GM18873 (cell line): ENCODE measurements around the gene BMI1.
A peak's percentile ranks its signal among the peaks of the same experiment; 100 is the strongest.
"Not testable (repeated sequence)": the region's sequence is repeated elsewhere in the genome, so short reads cannot be mapped to it uniquely, and the experiment has no call there.

Experiments
- ATAC-seq: cut with Tn5 transposase; IDR thresholded peaks from one replicate; pipeline ENCODE4 v1.9.1; 2021; ENCODE audit warnings: mild to moderate bottlenecking, moderate library complexity, moderate number of reproducible peaks; ENCODE audit not compliant: unreplicated experiment, low FRiP score

Gene BMI1

GRCh38 chr10:22338185-22338900, 17.4 kb downstream of the BMI1 start:
- no peak for ATAC-seq

GRCh38 chr10:22338931-22339330, 18.0 kb downstream of the BMI1 start:
- ATAC-seq = no peak

GRCh38 chr10:22339761-22340328, 18.9 kb downstream of the BMI1 start:
- ATAC-seq = no peak

DNA sequence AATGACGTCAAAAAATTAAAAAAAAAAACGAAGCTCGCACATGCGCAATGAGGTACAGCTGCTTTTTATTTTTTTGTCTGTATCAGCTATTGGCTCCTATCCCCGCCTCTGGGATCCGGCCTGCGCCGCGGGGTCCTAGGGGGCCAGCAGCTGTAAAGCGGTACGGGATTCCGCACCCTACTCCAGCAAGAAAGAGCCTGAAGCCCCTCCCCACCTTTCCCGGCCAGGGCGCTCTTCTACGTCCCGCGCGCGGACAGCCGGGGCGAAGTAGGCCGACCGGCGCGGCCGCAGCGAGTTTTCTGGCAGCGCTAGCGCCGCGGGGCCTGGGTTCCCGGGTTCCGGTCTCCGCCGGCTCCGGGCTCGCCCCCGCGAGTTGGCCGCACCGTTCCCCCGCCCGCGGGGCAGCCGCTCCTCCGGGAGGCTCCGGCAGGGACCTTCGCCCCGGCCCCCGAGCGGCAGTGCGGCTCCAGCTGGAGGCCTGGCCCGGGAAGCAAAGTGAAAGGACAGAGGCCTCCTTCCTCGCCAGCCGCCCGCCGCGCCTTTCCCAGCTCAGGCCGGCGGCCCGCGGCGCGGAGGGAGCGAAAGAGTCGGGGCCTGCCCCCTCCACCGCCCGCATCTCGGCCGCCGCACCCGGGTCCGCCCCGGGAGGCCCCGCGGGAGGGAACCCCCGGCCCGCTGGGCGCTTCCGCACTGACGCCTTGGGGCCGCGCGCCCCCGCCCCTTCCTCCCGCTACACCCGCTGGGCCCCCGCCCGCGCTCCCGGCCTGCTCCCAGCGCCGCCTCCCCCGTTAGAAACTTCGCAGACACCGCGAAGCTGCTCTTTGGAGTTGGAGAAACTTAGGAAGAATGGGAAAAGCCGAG, 19.7 kb downstream of the BMI1 start:
- ATAC-seq = peak; percentile 30

DNA sequence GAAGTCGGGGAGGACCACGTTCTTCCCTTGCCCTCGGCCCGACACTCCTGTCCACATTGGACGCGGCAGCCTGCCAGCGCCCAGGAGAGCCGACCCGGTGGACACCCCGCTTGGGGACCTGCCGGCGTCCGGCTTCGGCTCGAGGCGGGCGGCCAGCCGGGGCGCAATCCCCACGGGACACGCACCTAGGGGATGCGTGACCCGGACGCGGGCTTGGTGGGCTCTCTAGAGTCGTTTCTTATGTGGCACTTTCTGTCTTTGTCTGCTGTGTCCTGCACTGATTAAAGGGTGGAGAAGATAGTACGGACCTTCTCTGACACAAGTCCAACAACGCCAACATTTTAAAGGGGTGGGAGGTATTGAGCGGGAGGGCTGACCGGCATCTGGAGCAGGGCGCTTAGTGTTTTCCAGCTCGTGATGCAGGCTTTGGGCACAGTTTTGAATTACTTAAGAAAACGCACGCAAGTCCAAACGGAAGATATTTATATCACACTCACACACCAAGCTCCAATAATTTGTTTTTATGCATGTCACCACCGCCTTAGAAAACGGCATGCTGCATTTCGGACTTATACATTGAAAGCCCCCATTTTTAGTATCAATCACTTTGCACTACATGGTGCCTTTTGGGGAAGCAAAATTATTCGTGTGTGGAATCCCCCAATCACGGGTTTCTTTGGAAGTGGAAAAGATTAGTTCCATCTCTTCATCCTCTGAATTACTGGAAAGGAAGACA, 20.5 kb downstream of the BMI1 start:
- peak; percentile 13 for ATAC-seq

- no peak for ATAC-seq
Observed at GRCh38 chr10:22341926-22342196, 21.0 kb downstream of the BMI1 start.

GRCh38 chr10:22342421-22342820, 21.5 kb downstream of the BMI1 start:
- ATAC-seq = no peak

- ATAC-seq = no peak
Observed at GRCh38 chr10:22343731-22344130, 22.8 kb downstream of the BMI1 start.

DNA sequence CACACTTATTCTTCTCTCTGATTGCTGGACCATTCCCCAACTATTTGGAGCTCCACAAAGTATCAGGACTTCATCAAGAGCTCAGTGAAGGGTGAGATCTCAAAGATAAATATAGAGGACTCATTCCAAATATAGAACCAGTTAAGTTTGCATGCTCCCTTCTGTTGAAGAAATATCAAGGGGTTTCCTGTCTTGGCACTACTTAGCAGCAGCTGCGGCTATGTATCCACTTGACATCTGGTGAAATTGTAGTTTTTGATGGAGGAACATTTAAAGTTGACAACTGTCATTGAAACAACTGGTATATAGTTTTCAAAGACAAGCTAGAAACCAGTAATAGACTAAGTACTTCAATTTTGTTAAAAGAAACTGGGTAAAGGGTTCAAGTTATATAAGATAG, 23.4 kb downstream of the BMI1 start:
- ATAC-seq = no peak

GRCh38 chr10:22344781-22345300, 23.9 kb downstream of the BMI1 start:
- no peak for ATAC-seq

DNA sequence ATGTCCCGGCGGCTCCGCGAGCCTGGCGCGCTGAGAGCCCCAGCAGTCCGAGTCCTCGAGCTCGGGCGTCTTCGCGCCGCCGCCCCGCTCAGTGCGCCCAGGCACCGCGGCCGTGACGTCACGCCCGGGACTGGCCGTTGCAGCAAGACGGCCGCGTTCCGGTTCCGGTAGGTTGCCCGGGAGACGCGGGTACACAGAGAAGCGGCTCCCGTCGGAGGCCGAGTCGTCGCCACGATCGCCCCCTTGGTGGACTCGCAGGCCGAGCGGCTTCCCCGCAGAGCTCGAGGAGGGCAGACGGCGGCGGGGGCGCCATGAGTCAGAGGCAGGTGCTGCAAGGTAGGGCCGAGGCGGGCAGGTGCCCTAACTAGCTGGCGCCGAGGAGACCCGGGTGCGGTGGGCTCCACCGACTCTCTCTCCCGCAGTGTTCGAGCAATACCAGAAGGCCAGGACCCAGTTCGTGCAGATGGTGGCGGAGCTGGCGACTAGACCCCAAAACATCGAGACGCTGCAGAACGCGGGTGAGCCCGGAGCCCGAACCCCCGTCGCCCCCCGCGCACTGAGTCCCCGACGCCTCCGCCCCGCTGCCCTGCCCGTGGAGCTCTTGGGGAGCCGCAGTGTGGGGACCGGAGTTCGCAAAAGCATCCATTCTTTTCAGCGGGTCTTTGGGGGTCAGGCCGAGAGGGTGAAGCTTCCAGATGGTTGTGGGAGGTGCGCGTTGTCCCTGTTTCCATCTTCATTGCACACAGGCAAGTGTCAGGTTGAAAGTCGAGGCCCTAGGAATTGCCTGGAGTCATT, 24.6 kb downstream of the BMI1 start, which contains the start of gene SPAG6:
SPAG6 (plus strand) TSS at position 196 of the 795 bp plus-strand sequence; CDS start at position 312, 116 bp downstream.
- ATAC-seq = no peak

DNA sequence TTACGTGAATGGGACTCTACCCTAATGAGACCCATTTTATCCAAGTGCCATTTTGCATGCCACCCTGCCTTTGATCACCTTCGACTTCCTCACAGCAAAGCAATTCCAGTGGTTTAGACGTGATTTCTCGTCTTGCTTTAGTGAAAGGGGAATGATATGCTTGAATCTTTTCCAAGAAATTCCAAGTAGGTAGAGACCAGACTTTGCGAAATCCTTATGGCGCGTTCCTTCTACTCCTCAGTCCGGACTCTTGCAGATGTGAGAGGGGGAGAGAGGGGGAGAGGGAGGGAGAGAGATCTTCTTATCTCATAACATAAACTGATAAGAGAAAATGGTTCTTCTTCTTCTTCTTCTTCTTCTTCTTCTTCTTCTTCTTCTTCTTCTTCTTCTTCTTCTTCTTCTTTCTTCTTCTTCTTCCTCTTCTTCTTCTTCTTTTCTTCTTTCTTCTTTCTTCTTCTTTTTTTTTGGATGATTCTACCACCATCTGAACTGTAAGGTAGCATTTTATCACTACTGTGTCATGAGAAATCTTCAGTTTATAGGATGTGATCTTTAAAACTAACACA, 25.3 kb downstream of the BMI1 start:
- ATAC-seq = no peak

DNA sequence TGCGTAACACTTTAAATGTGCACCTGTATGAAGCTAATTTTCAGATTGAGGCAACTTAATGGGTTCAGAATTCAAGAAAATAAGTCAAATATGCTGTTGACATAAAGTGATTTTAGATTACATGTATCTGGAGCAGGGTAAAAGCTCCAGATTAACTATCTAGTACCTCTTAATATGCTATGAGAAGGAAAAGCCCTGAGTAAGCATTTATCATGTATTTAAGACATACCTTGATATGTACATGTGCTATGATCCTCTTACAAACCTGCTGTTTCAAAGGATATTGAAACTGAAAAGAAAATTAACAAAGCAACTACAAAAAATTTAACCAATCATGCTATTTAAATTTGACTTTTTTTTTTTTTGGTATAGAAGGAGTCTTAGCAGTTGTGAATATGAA, 28.9 kb downstream of the BMI1 start:
- ATAC-seq = no peak

GRCh38 chr10:22351131-22351703, 30.3 kb downstream of the BMI1 start:
- ATAC-seq = no peak

DNA sequence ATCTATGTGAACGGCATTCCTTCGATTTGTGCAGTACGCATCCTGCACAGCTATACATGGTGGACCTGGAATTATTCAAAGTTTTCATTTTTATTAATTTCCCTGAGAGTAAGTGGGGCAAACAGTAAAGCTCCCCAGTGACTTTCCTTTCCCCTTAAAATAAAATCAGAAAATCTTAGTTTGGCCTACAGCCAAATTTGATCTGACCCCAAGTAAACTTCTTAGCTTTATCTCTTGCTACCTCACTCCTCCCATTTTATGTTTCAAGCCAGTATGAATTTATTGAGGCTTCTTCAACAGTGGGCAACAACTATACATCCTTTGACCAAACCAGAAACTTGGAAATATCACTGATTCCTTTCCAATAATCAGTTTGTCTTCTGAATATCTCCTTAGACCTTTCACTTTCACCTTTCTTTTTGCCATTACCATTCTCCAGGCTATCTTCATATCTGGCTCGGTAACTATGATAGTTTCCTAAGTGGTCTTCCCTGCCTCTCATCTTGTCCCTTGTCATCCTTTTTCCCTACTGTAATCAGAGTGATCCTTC, 35.5 kb downstream of the BMI1 start:
- no peak for ATAC-seq

DNA sequence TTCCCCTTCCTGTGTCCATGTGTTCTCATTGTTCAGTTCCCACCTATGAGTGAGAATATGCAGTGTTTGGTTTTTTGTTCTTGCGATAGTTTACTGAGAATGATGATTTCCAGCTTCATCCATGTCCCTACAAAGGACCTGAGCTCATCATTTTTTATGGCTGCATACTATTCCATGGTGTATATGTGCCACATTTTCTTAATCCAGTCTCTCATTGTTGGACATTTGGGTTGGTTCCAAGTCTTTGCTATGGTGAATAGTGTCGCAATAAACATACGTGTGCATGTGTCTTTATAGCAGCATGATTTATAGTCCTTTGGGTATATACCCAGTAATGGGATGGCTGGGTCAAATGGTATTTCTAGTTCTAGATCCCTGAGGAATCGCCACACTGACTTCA, 36.9 kb downstream of the BMI1 start:
- not testable (repeated sequence) for ATAC-seq

DNA sequence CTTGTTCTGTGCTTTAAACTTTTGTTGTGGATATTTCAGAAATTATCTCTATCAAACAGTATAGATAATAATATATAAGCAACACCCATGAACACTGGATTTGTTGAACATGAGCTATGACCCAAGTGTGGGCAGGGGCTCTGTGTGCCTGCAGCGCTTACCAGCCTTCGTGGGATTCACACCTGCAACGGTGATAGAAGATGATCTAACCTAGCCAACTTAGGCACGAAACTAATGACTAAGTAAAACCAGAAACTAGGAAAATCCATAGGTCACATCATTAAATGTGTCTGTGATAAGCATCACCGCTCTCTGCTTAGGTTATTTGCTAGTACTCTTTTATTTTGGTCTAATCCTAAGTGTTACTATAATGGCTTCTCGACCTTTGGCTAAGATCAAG, 42.4 kb downstream of the BMI1 start:
- no peak for ATAC-seq

GRCh38 chr10:22364407-22365140, 43.7 kb downstream of the BMI1 start:
- no peak for ATAC-seq
